ENCODE data around the gene MCOLN2.

The MCOLN2 gene

GRCh38 chr1:84885469-84885868, 111.4 kb downstream of the MCOLN2 start:
- H3K4me3 ChIP-seq, result no peak overlapping the region
- no peak overlapping the region for H3K27ac ChIP-seq
- DNase-seq, result no peak
- no peaks in the 10 kb centered on the region for H3K9me3 ChIP-seq
- H3K4me1 ChIP-seq, result no peaks in the 10 kb centered on the region
- intact Hi-C loops (cut with DNase I; ENCODE audit: low total_unique reads), result no loop called here
- H3K27me3 ChIP-seq, result no peaks in the 10 kb centered on the region
- no peaks in the 10 kb centered on the region for H3K36me3 ChIP-seq
- no peak for TF ChIP-seq CTCF (IDR thresholded peaks at IDR 0.05)

GRCh38 chr1:84884671-84885389, 112.1 kb downstream of the MCOLN2 start:
- Histone ChIP-seq H3K4me1 (no peaks in the 10 kb centered on the region), H3K9me3 (no peaks in the 10 kb centered on the region), H3K4me3 (no peak overlapping the region), H3K36me3 (no peaks in the 10 kb centered on the region), H3K27me3 (no peaks in the 10 kb centered on the region), H3K27ac (no peak overlapping the region)
- intact Hi-C loops (cut with DNase I; ENCODE audit: low total_unique reads), result no loop called here
- DNase-seq, result no peak
- no peak for TF ChIP-seq CTCF (IDR thresholded peaks at IDR 0.05)

GRCh38 chr1:84883286-84883685, 113.6 kb downstream of the MCOLN2 start:
- H3K4me3 ChIP-seq, result no peak overlapping the region
- H3K36me3 ChIP-seq, result no peaks in the 10 kb centered on the region
- no peak for TF ChIP-seq CTCF (IDR thresholded peaks at IDR 0.05)
- no peak overlapping the region for H3K27ac ChIP-seq
- H3K9me3 ChIP-seq, result no peaks in the 10 kb centered on the region
- no peaks in the 10 kb centered on the region for H3K4me1 ChIP-seq
- H3K27me3 ChIP-seq, result no peaks in the 10 kb centered on the region
- DNase-seq, result no peak
- intact Hi-C loops (cut with DNase I; ENCODE audit: low total_unique reads), result no loop called here

GRCh38 chr1:84877592-84877991, 119.3 kb downstream of the MCOLN2 start:
- H3K4me1 ChIP-seq, result no peaks in the 10 kb centered on the region
- peaks cover 0 to 3% of the 10 kb centered on the region in 2 donors for H3K27me3 ChIP-seq
- H3K4me3 ChIP-seq, result no peak overlapping the region
- intact Hi-C loops (cut with DNase I; ENCODE audit: low total_unique reads), result no loop called here
- no peak for DNase-seq
- H3K9me3 ChIP-seq, result no peaks in the 10 kb centered on the region
- H3K27ac ChIP-seq, result no peak overlapping the region
- H3K36me3 ChIP-seq, result no peaks in the 10 kb centered on the region
- TF ChIP-seq CTCF (IDR thresholded peaks at IDR 0.05), result no peak

- no peaks in the 10 kb centered on the region for H3K9me3 ChIP-seq
- no peak overlapping the region for H3K27ac ChIP-seq
- intact Hi-C loops (cut with DNase I; ENCODE audit: low total_unique reads), result no loop called here
- H3K27me3 ChIP-seq, result peaks cover 0 to 3% of the 10 kb centered on the region in 2 donors
- TF ChIP-seq CTCF (IDR thresholded peaks at IDR 0.05), result no peak
- H3K36me3 ChIP-seq, result no peaks in the 10 kb centered on the region
- no peaks in the 10 kb centered on the region for H3K4me1 ChIP-seq
- no peak for DNase-seq
- no peak overlapping the region for H3K4me3 ChIP-seq
Observed at GRCh38 chr1:84876353-84876752, 120.6 kb downstream of the MCOLN2 start.

All from tibial artery (tissue), 4 donors.